Activated CD8-positive, alpha-beta memory T cell treated with anti-CD3 and anti-CD28 coated beads, Interleukin-2, amount 10 ng/mL, durations not matched to agents 7 days and 5 days (primary cell): Measurements from ENCODE around the gene DPYD. TPM values are rescaled to one million over a fixed set of nuclear protein-coding genes. Genes with fewer than 3 reads are reported as not detected.

Source experiments
- ATAC-seq: fragments of 150-1000 bp; cut with Tn5 transposase; one replicate; pipeline ENCODE4 v1.10.0; 2021; ENCODE audit warnings: moderate library complexity
- CTCF ChIA-PET: fragments of 350-600 bp; sonication (Branson Sonifier 250); formaldehyde crosslinking; loops from one replicate; lab custom pipeline; 2021; ENCODE audit warnings: antibody characterized with exemption; lab: Charles Lee
- DNase-seq: peaks from one replicate; pipeline ENCODE4 v3.0.0-alpha.2; 2020
- H3K27ac Mint-ChIP-seq: one replicate; pipeline ENCODE4 v1.8.0; 2021; ENCODE audit warnings: mild to moderate bottlenecking, mixed read lengths
- H3K27me3 Mint-ChIP-seq: one replicate; pipeline ENCODE4 v1.8.0; 2021; ENCODE audit warnings: mixed read lengths
- H3K36me3 Mint-ChIP-seq: one replicate; pipeline ENCODE4 v1.8.0; 2021; ENCODE audit warnings: mild to moderate bottlenecking, mixed read lengths
- H3K4me1 Mint-ChIP-seq: one replicate; pipeline ENCODE4 v1.8.0; 2021; ENCODE audit warnings: mixed read lengths
- H3K4me3 Mint-ChIP-seq: one replicate; pipeline ENCODE4 v1.8.0; 2021; ENCODE audit warnings: mild to moderate bottlenecking, moderate library complexity, mixed read lengths
- H3K9me3 Mint-ChIP-seq: one replicate; pipeline ENCODE4 v1.8.0; 2022; ENCODE audit warnings: low read depth, mixed read lengths
- total RNA-seq, 2 experiments: library from RNA; stranded (reverse); gene quantifications; one replicate each; pipeline ENCODE4 v1.2.3, GENCODE V29; 2021

DPYD gene
- total RNA-seq, 2 experiments from 2014 or later: 31.4 to 42.3 TPM

DNA sequence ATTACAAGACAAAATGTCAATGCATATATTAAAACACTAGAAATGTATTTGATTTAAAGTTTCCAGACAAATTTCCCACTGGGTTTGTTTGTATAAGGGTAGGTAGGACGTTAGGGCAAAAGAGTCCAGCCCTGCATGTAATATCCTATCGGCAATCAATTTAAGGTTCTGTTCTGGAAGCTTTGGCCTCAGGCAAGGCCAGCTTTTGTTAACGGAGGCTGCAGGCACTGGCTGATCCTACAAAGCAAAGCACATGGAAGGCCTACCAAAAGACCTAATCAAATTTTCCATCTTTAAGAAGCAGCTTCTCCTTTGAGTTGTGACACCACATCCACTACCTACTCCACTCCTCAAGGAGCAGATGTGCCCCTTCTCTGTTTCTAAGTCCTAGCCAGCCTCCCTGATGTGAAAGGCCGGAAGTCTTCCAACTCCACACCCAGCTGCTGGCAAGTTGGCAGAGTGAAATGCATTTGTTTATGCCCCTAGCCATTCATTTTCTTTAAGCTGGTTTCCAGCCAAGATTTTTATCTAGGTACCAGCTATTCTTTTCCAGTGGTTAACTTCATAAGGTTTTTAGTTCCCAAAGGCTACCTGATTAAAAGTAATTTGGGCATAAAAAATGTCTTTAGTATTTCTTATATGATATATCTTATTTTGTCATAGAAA, 746.7 kb downstream of the DPYD start:
- Mint-ChIP-seq H3K4me1 (no peaks in the 10 kb centered on the region), H3K9me3 (no peaks in the 10 kb centered on the region), H3K4me3 (no peak overlapping the region), H3K27me3 (no peaks in the 10 kb centered on the region), H3K27ac (no peak overlapping the region), H3K36me3 (peaks cover 1% of the 10 kb centered on the region)
- no peak for DNase-seq
- no peak for ATAC-seq
- CTCF ChIA-PET: no interaction called here

- Mint-ChIP-seq H3K36me3 (no peaks in the 10 kb centered on the region), H3K4me1 (no peaks in the 10 kb centered on the region), H3K27me3 (no peaks in the 10 kb centered on the region), H3K9me3 (no peaks in the 10 kb centered on the region), H3K27ac (no peak overlapping the region), H3K4me3 (no peak overlapping the region)
- CTCF ChIA-PET: interaction anchor here (1.7 kb wide), 1 partner anchor 10 kb away, joined by 4 read pairs; no protein-coding TSS in a partner anchor
- no peak for DNase-seq
- no peak for ATAC-seq
Observed at GRCh38 chr1:97170300-97170699, 750.5 kb downstream of the DPYD start.

DNA sequence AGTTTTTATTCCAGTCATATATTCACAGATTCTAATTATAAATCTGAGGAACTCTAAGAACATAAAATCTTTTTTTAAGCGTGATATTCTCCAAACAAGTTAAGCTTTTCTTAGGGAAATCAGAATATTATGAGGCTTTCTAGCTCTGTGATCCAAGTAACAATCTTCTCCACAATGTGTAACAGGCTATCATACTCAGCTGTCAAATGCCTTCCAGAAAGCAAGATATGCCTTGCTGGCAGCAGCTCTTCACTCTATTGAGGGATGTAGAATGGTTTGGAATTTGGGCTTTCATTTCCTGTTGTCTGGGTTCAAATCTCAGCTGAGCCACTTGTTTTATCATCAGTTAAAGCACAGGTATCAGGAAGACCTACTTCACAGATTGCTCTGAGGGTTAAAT, 752.8 kb downstream of the DPYD start:
- Mint-ChIP-seq H3K27me3 (no peaks in the 10 kb centered on the region), H3K27ac (no peak overlapping the region), H3K9me3 (peaks cover 2% of the 10 kb centered on the region), H3K36me3 (peaks cover 3% of the 10 kb centered on the region), H3K4me1 (peaks cover 11% of the 10 kb centered on the region), H3K4me3 (no peak overlapping the region)
- ATAC-seq: no peak
- CTCF ChIA-PET: no interaction called here
- no peak for DNase-seq

GRCh38 chr1:97167246-97167645, 753.6 kb downstream of the DPYD start:
- Mint-ChIP-seq H3K4me1 (peaks cover 11% of the 10 kb centered on the region), H3K27me3 (no peaks in the 10 kb centered on the region), H3K27ac (no peak overlapping the region), H3K9me3 (peaks cover 2% of the 10 kb centered on the region), H3K36me3 (peaks cover 3% of the 10 kb centered on the region), H3K4me3 (no peak overlapping the region)
- no peak for ATAC-seq
- CTCF ChIA-PET: no interaction called here
- DNase-seq: no peak

- CTCF ChIA-PET: no interaction called here
- no peak for DNase-seq
- H3K9me3 Mint-ChIP-seq: peaks cover 2% of the 10 kb centered on the region
- no peak overlapping the region for H3K27ac Mint-ChIP-seq
- ATAC-seq: no peak
- peaks cover 3% of the 10 kb centered on the region for H3K36me3 Mint-ChIP-seq
- no peak overlapping the region for H3K4me3 Mint-ChIP-seq
- peaks cover 11% of the 10 kb centered on the region for H3K4me1 Mint-ChIP-seq
- no peaks in the 10 kb centered on the region for H3K27me3 Mint-ChIP-seq
Observed at GRCh38 chr1:97166626-97167025, 754.2 kb downstream of the DPYD start.

DNA sequence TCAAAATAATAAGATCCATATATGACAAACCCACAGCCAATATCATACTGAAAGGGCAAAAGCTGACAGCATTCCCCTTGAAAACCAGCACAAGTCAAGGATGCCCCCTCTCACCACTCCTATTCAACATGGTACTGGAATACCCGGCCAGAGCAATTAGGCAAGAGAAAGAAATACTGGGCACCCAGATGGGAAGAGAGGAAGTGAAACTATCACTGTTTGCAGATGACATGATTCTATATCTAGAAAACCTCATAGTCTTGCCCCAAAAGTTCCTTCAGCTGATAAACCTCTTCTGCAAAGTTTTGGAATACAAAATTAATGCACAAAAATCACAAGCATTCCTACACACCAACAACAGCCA, 756.6 kb downstream of the DPYD start:
- Mint-ChIP-seq H3K27ac (no peak overlapping the region), H3K9me3 (peaks cover 2% of the 10 kb centered on the region), H3K36me3 (peaks cover 3% of the 10 kb centered on the region), H3K4me3 (no peak overlapping the region), H3K4me1 (peaks cover 11% of the 10 kb centered on the region), H3K27me3 (no peaks in the 10 kb centered on the region)
- CTCF ChIA-PET: no interaction called here
- no peak for DNase-seq
- no peak for ATAC-seq

DNA sequence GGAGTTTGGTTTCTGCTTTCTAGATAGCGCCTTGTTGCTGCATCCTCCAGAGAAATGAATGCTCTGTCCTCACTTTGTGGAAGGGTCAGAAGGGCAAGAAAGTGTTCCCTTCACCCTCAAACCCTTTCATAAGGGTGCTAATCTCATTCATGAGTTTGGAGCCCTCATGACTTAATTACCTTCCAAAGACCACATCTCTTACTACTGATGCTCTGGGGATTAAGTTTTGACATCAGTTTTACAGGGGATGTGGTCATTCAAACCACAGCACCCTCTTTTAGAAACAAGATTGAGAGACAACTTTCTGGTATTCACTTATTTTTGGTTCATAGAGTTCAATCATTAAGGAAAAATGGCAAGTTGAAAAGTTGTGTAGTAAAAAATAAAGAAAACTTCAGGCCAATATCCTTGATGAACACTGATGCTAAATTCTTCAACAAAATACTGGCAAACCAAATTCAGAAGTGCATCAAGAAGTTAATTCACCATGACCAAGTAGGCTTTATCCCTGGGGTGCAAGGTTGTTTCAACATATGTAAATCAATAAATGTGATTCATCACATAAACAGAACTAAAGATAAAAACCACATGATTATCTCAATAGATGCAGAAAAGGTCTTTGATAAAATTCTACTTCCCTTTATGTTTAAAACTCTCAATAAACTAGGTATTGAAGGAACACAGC, 757.1 kb downstream of the DPYD start:
- H3K27ac Mint-ChIP-seq: no peak overlapping the region
- H3K36me3 Mint-ChIP-seq: peaks cover 3% of the 10 kb centered on the region
- CTCF ChIA-PET: no interaction called here
- peaks cover 2% of the 10 kb centered on the region for H3K9me3 Mint-ChIP-seq
- no peaks in the 10 kb centered on the region for H3K27me3 Mint-ChIP-seq
- no peak overlapping the region for H3K4me3 Mint-ChIP-seq
- DNase-seq: no peak
- no peak for ATAC-seq
- H3K4me1 Mint-ChIP-seq: peaks cover 11% of the 10 kb centered on the region

DNA sequence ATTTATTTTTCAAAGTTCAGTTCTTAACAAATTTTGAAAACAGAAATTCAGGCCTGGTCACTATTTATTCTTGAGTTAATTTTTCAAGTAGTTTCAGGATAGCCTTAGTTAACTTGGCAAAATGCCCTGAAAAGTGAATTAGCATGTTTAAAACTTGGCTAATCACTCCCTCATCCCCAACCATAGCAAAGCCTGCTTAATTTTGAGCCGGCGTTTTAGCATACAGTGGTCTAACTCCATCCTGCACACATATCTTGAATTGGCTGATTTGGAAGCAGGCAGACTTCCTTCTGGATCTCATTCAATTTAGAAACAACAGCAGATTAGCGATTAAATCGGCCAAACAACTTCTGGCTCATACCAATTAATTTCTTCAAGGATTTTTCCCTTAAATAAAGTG, 760.0 kb downstream of the DPYD start:
- peaks cover 3% of the 10 kb centered on the region for H3K36me3 Mint-ChIP-seq
- H3K9me3 Mint-ChIP-seq: peaks cover 2% of the 10 kb centered on the region
- no peak for ATAC-seq
- CTCF ChIA-PET: no interaction called here
- H3K4me3 Mint-ChIP-seq: no peak overlapping the region
- H3K4me1 Mint-ChIP-seq: peaks cover 11% of the 10 kb centered on the region
- no peak for DNase-seq
- H3K27ac Mint-ChIP-seq: no peak overlapping the region
- no peaks in the 10 kb centered on the region for H3K27me3 Mint-ChIP-seq

GRCh38 chr1:97159342-97159741, 761.5 kb downstream of the DPYD start:
- ATAC-seq (no peak), DNase-seq (no peak)
- Mint-ChIP-seq H3K9me3 (peaks cover 5% of the 10 kb centered on the region), H3K27ac (no peak overlapping the region), H3K4me1 (peaks cover 10% of the 10 kb centered on the region), H3K4me3 (no peak overlapping the region), H3K36me3 (peaks cover 2% of the 10 kb centered on the region), H3K27me3 (no peaks in the 10 kb centered on the region)
- CTCF ChIA-PET: no interaction called here

DNA sequence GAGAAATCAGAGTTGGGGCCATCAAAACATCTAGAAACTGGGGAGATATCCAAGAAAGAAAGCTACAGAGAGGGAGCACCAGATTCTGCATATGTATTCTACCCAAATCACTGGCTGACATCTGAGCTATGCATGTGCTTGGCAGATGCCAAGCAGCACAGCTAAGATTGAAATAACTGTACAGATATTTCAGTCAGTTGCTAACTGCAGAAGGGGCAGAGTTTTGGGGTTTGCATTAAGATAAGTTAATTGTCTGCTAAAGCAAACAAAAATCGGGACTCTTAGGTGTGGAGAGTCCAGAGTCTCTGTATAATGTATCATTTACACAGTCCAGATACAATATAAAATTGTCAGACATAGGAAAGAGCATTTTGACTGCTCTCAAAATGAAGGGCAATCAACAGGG, 762.1 kb downstream of the DPYD start:
- Mint-ChIP-seq H3K27me3 (no peaks in the 10 kb centered on the region), H3K4me3 (no peak overlapping the region), H3K9me3 (peaks cover 5% of the 10 kb centered on the region), H3K4me1 (peaks cover 4% of the 10 kb centered on the region), H3K27ac (no peak overlapping the region), H3K36me3 (peaks cover 2% of the 10 kb centered on the region)
- ATAC-seq (no peak), DNase-seq (no peak)
- CTCF ChIA-PET: no interaction called here

DNA sequence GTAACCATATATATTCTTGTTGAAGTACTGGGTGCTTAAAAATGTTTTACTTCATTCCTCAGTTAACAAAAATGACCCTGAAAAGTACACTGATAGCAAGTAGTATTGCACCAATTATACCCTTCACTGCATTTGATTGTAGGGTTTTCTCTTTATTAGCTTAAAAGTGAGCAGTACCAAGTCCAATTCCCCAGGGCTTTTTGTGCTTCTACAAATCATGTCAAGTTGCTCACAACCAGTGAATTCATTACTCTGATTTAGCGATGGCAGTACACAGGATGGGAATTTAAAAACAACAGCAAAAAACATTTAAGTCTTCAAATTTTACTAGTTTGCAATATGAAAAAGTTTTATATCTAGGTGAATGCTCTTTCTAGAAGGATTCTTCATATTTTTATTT, 762.8 kb downstream of the DPYD start:
- CTCF ChIA-PET: no interaction called here
- no peak for ATAC-seq
- H3K27me3 Mint-ChIP-seq: no peaks in the 10 kb centered on the region
- no peak for DNase-seq
- H3K4me3 Mint-ChIP-seq: no peak overlapping the region
- peaks cover 3% of the 10 kb centered on the region for H3K9me3 Mint-ChIP-seq
- H3K27ac Mint-ChIP-seq: no peak overlapping the region
- no peaks in the 10 kb centered on the region for H3K4me1 Mint-ChIP-seq
- peaks cover 2% of the 10 kb centered on the region for H3K36me3 Mint-ChIP-seq

- H3K4me1 Mint-ChIP-seq: no peaks in the 10 kb centered on the region
- ATAC-seq (no peak), DNase-seq (no peak)
- H3K36me3 Mint-ChIP-seq: peaks cover 2% of the 10 kb centered on the region
- peaks cover 3% of the 10 kb centered on the region for H3K9me3 Mint-ChIP-seq
- H3K4me3 Mint-ChIP-seq: no peak overlapping the region
- H3K27me3 Mint-ChIP-seq: no peaks in the 10 kb centered on the region
- H3K27ac Mint-ChIP-seq: no peak overlapping the region
- CTCF ChIA-PET: no interaction called here
Observed at GRCh38 chr1:97151651-97152050, 769.2 kb downstream of the DPYD start.

DNA sequence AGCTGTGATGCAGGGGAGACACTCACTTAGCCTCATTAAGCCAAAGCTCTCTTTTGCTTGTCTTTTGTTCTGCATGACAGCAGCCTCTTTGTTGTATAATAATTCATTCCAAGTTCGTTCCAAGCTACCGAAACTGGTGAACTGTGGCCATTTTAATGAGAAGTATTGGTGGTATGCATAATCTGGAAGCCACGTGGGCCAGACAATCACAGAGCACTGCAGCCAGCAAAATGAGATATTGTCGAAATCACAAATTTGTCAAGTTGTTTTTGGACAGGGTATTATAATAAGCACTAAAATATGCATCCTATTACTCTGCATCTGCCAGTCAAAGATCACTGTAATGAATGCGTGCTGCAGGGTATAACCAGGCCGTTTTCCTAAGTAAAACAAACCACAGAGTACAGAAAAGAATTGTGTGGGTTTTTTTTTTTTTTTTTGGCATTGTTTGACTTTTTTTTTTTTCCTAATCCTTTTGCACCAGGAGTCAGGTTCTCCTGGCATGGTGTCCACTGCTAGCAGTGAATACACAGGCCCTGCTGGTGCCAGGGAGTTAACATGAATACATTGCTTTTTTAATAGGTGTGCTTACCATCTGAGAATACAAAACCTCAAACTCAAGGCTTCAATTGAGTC, 775.4 kb downstream of the DPYD start:
- no peak overlapping the region for H3K4me3 Mint-ChIP-seq
- H3K36me3 Mint-ChIP-seq: no peaks in the 10 kb centered on the region
- no peaks in the 10 kb centered on the region for H3K27me3 Mint-ChIP-seq
- CTCF ChIA-PET: interaction anchor here (0.6 kb wide), 1 partner anchor 8 kb away, joined by 3 read pairs; no protein-coding TSS in a partner anchor
- H3K9me3 Mint-ChIP-seq: no peaks in the 10 kb centered on the region
- DNase-seq (no peak), ATAC-seq (no peak)
- no peak overlapping the region for H3K27ac Mint-ChIP-seq
- no peaks in the 10 kb centered on the region for H3K4me1 Mint-ChIP-seq

- no peaks in the 10 kb centered on the region for H3K4me1 Mint-ChIP-seq
Observed at GRCh38 chr1:97144527-97144926, 776.3 kb downstream of the DPYD start.

More at GRCh38 chr1:97144527-97144926, 776.3 kb downstream of the DPYD start:
- DNase-seq (no peak), ATAC-seq (no peak)
- CTCF ChIA-PET: no interaction called here
- Mint-ChIP-seq H3K36me3 (no peaks in the 10 kb centered on the region), H3K4me3 (no peak overlapping the region), H3K9me3 (no peaks in the 10 kb centered on the region), H3K27ac (no peak overlapping the region), H3K27me3 (no peaks in the 10 kb centered on the region)
